ENCODE data around the gene DAB1.

Gene DAB1

GRCh38 chr1:57063406-57064125 is 360.3 kb downstream of the DAB1 start:
- no peak for DNase-seq

DNA sequence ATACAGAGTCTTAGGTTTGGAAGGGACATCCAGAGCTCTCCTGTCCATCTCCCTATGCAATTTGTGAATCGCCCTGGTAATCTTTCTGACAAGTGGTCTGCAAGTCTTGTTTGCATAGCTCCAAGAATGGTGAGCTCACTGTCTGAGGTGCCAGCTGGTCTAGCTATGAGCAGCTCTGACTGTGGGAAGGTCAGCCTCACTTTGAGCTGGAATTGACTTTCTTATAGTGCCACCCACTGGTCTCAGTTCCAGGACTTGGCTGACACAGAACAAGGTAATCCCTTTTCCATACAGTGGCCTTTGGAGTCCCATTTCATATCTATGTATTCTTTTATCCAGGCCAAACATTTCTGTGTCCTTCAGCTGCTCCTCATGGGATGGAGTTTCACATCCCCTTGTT is 362.5 kb downstream of the DAB1 start:
- no peak for DNase-seq

DNA sequence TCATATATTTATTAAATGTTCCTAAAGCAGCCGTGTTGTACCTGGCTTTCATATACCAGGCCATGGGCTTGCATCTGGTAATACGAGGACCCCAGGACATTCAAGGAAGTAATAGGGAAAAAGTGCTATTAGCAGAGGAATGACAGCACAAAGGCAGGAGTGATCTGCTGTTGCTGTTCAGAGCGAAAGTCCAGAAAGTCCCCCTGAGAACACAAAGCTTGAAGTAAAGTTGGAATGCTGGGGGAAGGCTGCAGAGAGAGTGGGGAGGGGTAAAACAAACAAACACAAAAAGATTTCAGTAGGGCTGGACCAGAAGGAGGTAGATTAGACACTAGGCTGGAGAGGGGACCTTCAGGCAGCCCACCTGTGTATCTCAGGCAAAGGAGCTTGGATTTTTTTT is 363.4 kb downstream of the DAB1 start:
- DNase-seq = no peak

DNA sequence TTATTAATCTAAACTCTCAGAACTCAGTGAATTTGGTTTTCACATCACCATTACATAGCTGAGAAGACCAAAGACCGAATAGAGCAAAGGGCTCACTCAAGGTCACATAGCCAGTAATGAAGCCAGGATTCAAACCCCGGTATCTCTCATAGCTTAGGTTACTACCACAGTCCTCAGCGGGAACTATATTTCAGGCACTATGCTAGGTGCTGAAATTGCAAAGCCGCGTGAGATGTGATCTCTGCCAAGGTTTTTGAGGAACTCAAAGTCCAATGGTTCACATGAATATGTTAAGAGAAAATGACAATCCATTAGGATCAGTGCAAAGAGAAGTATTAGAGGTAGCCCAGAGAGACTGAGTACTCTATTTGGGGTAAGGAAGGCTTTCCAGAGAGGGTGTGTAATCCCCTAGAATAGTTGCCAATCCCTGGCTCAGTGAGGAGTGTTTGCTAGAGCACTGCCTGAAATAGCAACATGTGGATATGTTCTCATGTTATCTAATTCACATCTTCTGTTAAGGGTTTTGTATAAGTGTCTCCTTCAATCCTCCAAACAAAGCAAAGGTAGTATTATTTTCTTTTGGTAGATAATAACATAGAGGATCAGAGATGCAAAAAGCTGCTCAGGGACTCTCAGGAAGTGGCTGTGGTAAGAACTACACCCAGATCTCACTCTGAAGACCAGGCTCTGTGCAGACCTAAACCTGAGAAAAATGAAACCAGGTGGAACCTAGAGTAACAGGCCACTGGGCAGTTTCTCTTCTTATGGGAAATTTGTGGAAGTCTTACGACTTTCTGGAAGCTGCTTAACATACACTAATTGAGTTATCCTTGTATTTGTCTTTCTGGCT is 365.0 kb downstream of the DAB1 start:
- DNase-seq = no peak

- no peak for DNase-seq
Observed at GRCh38 chr1:57048856-57049255, 375.0 kb downstream of the DAB1 start.

GRCh38 chr1:57046462-57046861 is 377.4 kb downstream of the DAB1 start:
- DNase-seq = no peak

DNA sequence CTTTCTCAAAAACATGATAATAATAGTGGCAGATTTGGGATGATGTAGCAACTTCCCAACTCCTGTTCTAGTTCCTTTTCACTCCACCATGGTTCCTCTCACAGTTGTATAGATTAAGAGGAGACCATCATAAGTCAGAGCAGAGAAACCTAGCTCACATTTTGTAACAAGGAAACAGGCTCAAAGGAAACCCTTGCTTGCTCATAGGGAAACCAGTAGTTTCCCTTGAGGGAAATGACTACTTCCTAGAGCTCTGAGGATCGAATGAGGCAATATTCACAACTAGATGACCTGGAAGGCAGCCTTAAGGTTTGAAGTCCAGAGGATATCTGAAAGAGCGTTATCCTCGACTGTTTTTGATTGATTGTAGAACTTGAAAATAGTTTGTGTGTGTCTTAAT is 382.0 kb downstream of the DAB1 start:
- DNase-seq = no peak

DNA sequence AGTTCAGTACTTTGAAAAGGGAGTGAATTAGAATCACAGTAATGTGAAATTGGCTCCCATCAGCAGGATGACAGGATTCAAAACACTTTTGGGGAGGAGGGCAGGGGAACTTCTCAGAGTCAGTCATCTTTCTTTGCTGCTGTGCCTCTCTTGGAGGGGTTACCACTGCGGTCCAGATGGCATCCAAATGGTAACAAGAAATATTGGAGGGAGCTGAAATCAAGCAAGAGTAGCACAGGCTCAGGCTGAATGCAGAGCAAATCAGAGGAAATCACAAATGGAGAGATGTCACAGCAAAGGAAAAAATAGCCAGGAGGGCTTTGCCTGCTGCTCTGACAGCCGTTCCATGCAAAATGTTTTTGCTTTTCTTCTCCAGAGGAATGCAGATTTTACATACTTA is 383.0 kb downstream of the DAB1 start:
- DNase-seq = no peak

GRCh38 chr1:57036641-57037579 is 386.9 kb downstream of the DAB1 start:
- DNase-seq = no peak

DNA sequence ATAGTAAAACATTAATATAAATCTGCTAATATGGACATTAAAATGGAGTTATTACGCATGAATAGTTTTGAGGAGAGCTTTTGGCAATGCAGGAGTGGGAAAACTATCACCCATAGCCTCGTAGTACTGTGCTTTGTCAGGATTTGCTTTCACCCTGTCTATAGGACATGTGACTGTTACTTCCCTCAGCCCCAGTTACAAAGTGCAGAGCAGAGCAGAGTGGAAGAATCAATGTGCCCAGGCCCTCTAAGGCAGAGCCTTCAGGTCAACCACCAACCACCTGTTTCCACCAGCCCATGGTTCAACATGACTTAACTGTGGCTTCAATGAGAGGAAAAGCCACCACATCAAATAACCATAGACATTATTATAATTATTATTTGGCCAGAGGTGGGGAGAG is 389.1 kb downstream of the DAB1 start:
- no peak for DNase-seq

DNA sequence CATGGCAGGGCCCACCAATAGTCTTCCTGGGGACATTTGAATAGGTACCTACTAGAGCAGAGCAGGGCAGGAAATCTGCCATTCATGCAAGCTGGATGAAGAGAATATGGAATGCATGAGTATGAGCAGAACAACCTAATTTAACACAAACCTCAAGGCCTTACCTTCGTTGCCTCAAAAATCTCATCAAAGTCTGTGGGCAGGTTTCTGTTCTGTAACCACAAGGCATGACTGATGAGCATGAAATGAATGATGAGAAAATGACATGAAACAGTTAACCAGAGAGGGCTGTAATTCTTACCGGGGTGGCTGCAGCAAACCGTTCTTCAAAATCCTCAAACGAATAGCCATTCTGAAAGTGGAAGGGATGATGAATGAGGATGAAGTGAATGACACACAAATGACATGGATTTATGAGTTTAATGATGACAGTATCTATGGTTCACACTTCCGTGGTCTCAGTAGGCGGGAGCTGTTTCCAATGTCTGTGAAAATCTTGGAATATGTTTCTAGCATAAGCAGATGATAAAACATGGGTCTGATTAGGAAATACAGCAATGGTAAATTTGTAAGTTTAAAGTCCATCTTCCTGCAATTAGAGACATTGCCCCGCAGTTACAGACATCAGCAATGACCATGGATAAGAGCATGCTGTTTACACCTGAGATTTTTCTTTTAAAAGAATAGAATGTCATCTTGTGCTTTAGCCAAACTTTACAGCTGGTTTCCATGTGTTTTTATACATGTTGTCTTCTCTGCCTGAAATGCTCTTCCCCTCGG is 390.4 kb downstream of the DAB1 start:
- no peak for DNase-seq

GRCh38 chr1:57026624-57027354 is 397.1 kb downstream of the DAB1 start:
- no peak for DNase-seq

GRCh38 chr1:57024855-57025254 is 399.0 kb downstream of the DAB1 start:
- no peak for DNase-seq

- no peak for DNase-seq
Observed at GRCh38 chr1:57024428-57024827, 399.4 kb downstream of the DAB1 start.

GRCh38 chr1:57020216-57020615 is 403.6 kb downstream of the DAB1 start:
- DNase-seq = no peak

DNA sequence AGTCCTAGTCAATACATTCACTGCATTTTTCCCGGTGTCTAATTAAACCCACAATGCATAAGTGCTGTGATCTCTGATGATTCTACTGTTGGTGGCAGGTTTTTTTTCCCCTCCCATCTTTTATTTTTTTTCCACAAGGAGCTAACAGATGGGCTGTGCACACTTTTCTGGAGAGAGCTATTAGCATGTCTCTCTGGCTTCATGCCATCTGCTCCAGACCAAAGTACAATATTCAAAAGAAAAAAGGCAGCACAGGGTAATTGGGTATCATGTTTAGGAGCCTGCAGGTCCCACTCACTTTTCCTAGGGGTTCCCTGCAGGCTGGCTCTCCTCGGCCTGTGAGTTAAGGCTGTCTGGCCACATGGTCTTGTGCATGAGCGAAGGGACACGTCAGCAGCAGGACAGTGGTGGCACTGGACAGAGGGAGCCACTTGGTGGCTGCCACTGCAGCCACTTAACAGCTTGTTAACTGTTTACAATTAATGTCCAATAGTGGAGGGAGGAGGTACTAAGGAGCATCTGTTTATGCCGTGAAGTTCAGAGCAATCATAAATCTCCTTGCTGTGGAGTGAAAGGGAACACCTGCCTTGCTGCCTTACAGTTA is 404.5 kb downstream of the DAB1 start:
- DNase-seq = no peak

GRCh38 chr1:57018119-57018518 is 405.7 kb downstream of the DAB1 start:
- no peak for DNase-seq

GRCh38 chr1:57017717-57018116 is 406.1 kb downstream of the DAB1 start:
- DNase-seq = no peak

GRCh38 chr1:57017200-57017599 is 406.7 kb downstream of the DAB1 start:
- no peak for DNase-seq

- DNase-seq = no peak
Observed at GRCh38 chr1:57015071-57015470, 408.8 kb downstream of the DAB1 start.

DNA sequence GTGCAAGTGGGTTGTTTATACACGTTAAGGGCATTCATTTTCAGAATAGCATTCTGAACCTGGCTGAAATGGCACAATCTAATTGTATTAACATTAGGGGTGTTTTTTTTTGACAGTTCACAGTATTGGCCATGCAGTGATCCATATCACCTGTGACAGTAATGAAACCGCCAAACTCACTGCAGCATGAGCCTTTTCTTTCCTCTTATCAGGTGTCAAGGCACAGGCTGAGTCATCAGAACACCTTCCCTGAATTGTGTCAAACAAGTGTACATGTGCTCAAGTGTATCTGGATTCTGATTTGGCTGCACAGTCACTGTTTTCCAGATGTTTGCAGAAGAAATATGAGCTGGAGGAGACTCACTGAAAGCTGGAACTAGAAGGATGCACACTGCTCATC is 410.3 kb downstream of the DAB1 start:
- DNase-seq = no peak
